Fibroblast of villous mesenchyme (primary cell): ENCODE data around the gene WDR88. TPM values are rescaled to one million over a fixed set of nuclear protein-coding genes. Genes with fewer than 3 reads are reported as not detected.

Experiments
- DNase-seq: peaks from one replicate; pipeline ENCODE4 v3.0.0-alpha.2; 2010; ENCODE audit warnings: low read depth
- H3K4me3 ChIP-seq: 2 replicates; pipeline ENCODE4 v1.5.1; 2011; ENCODE audit warnings: low read depth, mild to moderate bottlenecking, low read length
- CTCF ChIP-seq: IDR thresholded peaks from 2 replicates; pipeline ENCODE4 v1.5.1; 2012; ENCODE audit warnings: low read depth, mild to moderate bottlenecking, low read length; ENCODE audit not compliant: insufficient read depth
- total RNA-seq: library from RNA; depleted of rRNA; stranded (reverse); fragments of >200 nt; gene quantifications from 2 replicates; pipeline ENCODE4 v1.2.3, GENCODE V29; 2012

WDR88 gene
- total RNA-seq, result not detected in 2 replicates

GRCh38 chr19:33132021-33132420 is at the start of gene WDR88:
WDR88 (plus strand) TSS chr19:33132114; CDS start chr19:33132170, 56 bp downstream.
- no peak for DNase-seq
- H3K4me3 ChIP-seq, result no peak within 1 kb of the TSS
- TF ChIP-seq CTCF, result no peak

GRCh38 chr19:33085570-33086128 is 46.3 kb upstream of the WDR88 start:
- DNase-seq, result no peak
- TF ChIP-seq CTCF, result no peak
- H3K4me3 ChIP-seq, result no peak overlapping the region

- no peak for TF ChIP-seq CTCF
- H3K4me3 ChIP-seq, result no peak overlapping the region
- DNase-seq, result no peak
Observed at GRCh38 chr19:33086955-33087354, 45.0 kb upstream of the WDR88 start.

GRCh38 chr19:33089010-33089409 is 42.9 kb upstream of the WDR88 start:
- no peak for TF ChIP-seq CTCF
- DNase-seq, result no peak
- H3K4me3 ChIP-seq, result no peak overlapping the region

- DNase-seq, result no peak
- no peak for TF ChIP-seq CTCF
- H3K4me3 ChIP-seq, result no peak overlapping the region
Observed at GRCh38 chr19:33090179-33090578, 41.7 kb upstream of the WDR88 start.

- no peak for TF ChIP-seq CTCF
- H3K4me3 ChIP-seq, result no peak overlapping the region
- DNase-seq, result no peak
Observed at GRCh38 chr19:33093420-33094210, 38.3 kb upstream of the WDR88 start.
